HUES6 (cell line): ENCODE measurements around the gene MEGF8.

Experiments used
- H3K27ac ChIP-seq: 2 replicates; pipeline ENCODE4 v1.7.0; 2013; ENCODE audit warnings: low read depth, mild to moderate bottlenecking, low read length, inconsistent platforms
- H3K27me3 ChIP-seq: 2 replicates; pipeline ENCODE4 v1.6.1; 2013; ENCODE audit warnings: low read length; ENCODE audit not compliant: control insufficient read depth, insufficient read depth
- H3K36me3 ChIP-seq: 2 replicates; pipeline ENCODE4 v1.6.1; 2013; ENCODE audit warnings: low read length; ENCODE audit not compliant: control insufficient read depth, insufficient read depth
- H3K4me1 ChIP-seq: 2 replicates; pipeline ENCODE4 v1.6.1; 2013; ENCODE audit warnings: low read length; ENCODE audit not compliant: control insufficient read depth, insufficient read depth
- H3K4me3 ChIP-seq: 2 replicates; pipeline ENCODE4 v1.5.1; 2013; ENCODE audit warnings: low read depth, low read length
- H3K9ac ChIP-seq: one replicate; pipeline ENCODE4 v1.6.1; 2013; ENCODE audit warnings: mild to moderate bottlenecking, low read length
- H3K9me3 ChIP-seq: 2 replicates; pipeline ENCODE4 v1.6.1; 2013; ENCODE audit warnings: low read depth, low read length; ENCODE audit not compliant: control insufficient read depth, insufficient read depth

Gene MEGF8

DNA sequence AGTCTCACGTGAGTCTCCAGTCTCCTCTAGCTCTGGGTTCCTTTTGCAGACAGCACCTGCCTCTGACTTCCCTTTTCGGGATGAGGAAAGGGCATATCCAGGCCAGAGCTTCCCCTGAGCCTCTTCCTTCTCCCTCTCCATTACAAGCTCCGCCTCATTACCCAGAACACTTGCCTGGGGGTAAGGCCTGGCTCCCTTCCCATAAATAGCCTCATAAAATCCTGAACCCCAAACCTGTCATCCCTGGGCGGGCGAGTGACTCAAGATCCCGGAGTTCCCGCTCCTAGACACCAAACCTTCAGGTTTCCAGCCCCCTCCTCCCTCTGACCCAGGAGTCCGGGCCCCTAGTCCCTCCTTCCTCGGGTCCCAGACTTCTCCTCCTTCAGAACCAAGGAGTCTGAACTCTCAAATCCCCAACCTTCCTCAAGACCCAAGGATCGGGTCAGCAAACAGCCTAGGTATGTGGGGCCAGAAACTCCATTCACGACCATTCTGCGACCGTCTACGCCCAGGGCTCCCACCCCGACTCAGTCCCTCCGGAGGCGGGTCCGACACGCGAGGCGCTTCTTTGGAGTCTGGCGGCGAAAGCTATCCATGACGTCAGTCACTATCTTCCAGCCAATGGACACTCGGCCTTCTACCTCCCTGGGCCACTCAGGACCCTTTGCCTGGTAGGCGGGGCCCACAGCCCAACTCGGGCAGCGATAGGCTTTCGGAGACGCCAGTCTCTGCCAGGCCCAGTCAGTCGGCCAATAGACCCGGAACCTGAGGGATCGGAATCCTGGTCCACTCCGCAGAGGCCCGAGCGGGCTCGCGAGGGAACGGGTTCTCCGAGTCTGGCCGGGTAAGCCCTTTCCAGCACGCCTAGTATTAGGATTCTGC lies 71.2 kb downstream of the MEGF8 start:
- Histone ChIP-seq H3K4me3 (peak overlapping the region; percentile 75), H3K27me3 (peaks cover 13% of the 10 kb centered on the region), H3K9ac (peak overlapping the region; percentile 80), H3K27ac (peak overlapping the region; percentile 36; the same call in 1 of the 2 replicates), H3K36me3 (no peaks in the 10 kb centered on the region), H3K4me1 (peaks cover 13% of the 10 kb centered on the region; the same call in 1 of the 2 replicates), H3K9me3 (no peaks in the 10 kb centered on the region)

DNA sequence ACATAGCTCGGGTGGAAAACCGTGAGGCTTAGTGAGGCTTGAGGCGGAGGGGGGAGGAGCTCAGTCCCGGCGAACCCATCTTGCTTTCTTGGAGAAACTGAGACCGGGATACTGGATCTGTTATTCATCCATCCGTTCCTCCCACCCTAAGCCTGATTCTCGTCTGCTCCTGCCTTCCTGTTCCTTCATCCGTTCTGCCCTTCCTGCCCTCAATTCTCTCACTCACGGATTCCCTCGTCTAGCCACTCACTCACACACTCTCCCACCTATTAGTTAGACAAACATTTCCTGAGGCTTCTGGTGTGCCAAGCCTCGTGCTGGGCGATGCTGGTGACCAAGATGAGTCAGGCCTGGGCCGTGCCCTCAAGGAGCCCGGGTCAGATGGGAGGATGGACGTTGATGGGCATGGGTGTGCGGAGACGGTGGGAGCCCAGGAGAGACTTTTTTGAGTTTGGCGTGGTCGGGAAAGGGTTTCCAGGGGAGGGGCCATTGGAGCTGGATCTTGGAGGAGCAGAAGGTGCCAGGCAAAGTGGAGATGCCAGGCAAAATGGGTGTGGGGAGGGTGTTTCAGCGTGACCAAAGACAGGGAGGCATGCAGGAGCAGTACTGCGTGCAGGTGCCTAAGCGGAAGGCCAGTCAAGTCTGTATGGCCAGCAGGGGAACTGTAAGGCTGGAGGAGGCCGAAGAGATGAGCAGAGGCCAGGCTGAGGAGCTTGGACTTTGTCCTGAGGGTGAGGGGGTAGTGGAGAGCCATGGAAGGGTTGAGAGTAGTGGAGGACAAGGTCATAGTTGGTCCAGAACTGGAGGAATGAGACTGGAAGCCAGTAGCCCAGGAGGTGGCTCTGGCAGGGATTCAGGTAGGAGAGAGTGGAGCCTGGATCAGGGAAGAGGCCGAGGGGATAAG lies 72.1 kb downstream of the MEGF8 start:
- H3K9ac ChIP-seq = peak overlapping the region; percentile 74
- H3K4me3 ChIP-seq = peak overlapping the region; percentile 75
- peaks cover 14% of the 10 kb centered on the region for H3K4me1 ChIP-seq
- no peaks in the 10 kb centered on the region for H3K36me3 ChIP-seq
- no peak overlapping the region for H3K27ac ChIP-seq
- H3K27me3 ChIP-seq = peaks cover 13% of the 10 kb centered on the region
- H3K9me3 ChIP-seq = no peaks in the 10 kb centered on the region

DNA sequence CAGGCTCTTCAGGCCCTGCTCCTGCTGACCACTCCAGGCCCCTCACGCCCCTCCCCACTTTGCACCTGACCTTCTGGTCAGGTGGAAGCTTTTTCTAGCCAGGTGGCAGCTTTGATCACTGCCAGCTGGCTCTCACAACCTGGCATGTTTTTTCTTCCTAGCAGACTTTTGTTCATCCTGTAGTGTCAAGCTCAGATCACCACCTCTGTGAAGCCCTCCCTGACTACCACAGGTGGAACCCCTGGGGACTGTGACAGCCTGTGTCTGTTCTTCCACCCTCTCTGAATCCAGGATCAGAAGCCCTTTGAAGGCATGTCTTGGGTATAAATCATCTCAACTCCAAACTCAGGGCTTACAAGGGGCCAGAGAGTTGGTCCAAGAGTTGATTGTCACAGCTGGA lies 75.0 kb downstream of the MEGF8 start:
- Histone ChIP-seq H3K4me1 (peaks cover 20% of the 10 kb centered on the region), H3K36me3 (no peaks in the 10 kb centered on the region), H3K9me3 (no peaks in the 10 kb centered on the region), H3K27me3 (peaks cover 23% of the 10 kb centered on the region), H3K4me3 (no peak overlapping the region), H3K9ac (no peak overlapping the region), H3K27ac (no peak overlapping the region)

DNA sequence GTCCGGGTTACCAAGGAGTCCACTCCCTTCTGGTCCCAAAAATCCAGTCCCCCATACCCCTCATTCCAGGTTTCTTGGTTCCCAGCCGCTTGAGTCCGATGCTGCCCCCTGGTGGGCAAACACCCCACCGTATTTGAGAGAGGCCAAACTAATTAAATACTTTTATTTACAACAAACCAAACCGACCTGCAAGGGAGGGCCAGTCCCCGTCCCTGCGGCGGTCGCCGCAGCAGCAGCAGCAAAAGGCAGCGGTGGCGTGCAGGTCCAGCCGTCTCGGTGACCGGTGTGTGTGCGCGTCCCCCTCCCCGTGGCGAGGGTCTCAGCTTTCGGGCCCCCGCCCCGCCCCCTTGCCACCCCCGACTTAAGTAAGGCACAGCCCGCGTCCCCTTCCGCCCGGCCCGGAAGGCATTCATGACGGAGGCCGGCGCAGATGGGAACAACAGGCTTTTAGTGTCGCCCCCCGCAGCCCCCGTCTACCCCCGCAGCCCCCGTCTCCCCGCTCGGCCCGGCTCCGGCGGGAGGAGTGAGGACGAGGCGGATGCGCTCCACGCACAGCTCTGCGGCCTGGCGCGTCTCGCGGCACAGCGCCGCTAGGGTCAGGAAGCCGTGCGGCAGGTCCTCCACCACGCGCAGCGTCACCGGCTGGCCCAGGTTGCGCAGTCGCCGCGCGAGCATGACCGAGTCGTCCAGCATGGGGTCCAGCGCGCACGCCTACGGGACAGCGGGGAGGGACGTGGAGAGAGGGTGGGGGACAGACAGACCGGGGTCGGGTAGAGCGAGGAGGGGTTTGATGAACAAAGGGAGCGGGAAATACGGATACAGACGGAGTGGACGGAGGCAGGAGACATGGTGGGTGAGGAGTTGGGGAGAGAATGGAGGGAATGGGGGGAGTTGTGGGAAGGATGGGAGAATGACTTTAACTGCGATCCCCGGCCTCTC lies 76.2 kb downstream of the MEGF8 start:
- Histone ChIP-seq H3K9ac (peak overlapping the region; percentile 40), H3K27ac (no peak overlapping the region), H3K4me1 (peaks cover 16% of the 10 kb centered on the region), H3K4me3 (peak overlapping the region; percentile 79), H3K9me3 (no peaks in the 10 kb centered on the region), H3K36me3 (no peaks in the 10 kb centered on the region), H3K27me3 (peaks cover 30% of the 10 kb centered on the region)

DNA sequence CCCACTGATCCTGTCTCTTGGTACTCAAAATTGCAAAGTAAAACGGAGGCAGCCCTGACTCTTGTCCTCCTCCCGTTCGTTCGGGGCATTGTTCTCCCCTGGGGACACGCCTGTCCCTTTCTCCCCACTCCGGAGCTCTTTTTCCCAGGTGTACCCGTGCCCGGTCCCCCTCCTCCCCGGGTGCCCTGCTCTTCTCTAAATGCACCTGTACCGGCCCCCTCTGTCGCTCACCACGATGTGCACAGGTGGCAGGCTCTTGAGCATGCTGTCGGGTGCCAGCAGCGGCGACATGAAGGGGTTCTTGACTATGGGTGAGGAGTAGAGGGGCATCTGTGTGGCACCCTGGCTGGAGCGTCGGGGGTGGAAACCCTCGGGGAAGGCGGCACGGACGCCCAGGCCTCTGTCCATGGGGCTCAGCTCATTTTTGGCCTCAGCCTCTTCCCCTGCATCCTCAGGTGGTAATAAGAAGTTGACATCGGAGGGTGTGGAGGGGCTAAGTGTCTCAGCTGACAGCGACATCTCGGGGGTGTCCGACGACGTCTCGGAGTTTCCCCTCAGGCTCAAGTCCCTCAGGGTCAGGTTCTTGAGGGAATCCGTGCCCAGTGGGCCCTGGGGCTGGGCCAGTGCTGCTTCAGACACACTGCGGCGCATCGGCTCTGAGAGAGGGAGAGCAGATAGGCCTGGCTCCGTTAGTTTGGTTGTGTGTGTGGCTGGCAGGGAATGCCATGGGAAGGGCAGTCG lies 77.1 kb downstream of the MEGF8 start:
- Histone ChIP-seq H3K4me1 (peaks cover 15% of the 10 kb centered on the region), H3K9me3 (no peaks in the 10 kb centered on the region), H3K36me3 (peaks cover 2% of the 10 kb centered on the region; the same call in 1 of the 2 replicates), H3K4me3 (peak overlapping the region; percentile 79), H3K9ac (peak overlapping the region; percentile 24), H3K27me3 (peaks cover 34% of the 10 kb centered on the region), H3K27ac (no peak overlapping the region)

DNA sequence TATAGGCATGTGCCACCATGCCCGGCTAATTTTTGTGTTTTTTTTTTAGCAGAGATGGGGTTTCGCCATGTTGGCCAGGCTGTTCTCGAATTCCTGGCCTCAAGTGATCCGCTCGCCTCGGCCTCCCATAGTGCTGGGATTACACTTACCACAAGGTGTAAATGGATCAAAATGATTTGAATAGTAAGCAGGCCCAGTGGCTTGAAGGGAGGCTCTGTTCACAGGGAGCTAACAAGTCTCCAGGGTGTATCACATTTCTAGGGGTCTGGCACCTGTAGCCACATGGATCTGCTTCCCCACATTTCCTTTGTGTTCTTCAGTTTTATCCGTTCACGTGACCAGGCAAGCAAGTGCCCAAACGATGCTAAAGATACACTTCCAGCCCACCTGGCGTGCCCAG lies 78.2 kb downstream of the MEGF8 start:
- H3K9ac ChIP-seq = no peak overlapping the region
- H3K36me3 ChIP-seq = peaks cover 3% of the 10 kb centered on the region; the same call in 1 of the 2 replicates
- peaks cover 42% of the 10 kb centered on the region for H3K27me3 ChIP-seq
- peaks cover 10% of the 10 kb centered on the region for H3K4me1 ChIP-seq
- no peak overlapping the region for H3K4me3 ChIP-seq
- H3K27ac ChIP-seq = no peak overlapping the region
- H3K9me3 ChIP-seq = no peaks in the 10 kb centered on the region

DNA sequence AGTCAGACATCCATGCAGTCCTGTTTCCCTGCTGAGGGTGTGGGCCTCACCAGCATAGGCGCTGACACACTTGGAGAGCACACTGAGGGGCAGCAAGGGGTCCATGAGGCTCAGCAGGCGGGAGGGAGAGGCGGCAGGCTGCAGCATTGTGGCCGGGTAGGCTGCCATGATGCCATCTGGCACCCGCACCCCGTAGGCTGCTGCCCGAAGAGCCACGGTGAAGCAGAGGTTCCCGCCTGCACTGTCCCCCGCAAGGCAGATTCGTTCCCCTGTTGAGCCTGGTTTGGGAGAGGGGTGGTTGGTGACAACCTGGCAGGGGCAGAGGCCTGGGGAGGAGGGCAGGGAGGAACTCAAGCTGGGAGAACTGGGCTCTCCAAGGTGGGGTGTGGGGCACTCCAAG lies 80.7 kb downstream of the MEGF8 start:
- Histone ChIP-seq H3K36me3 (peaks cover 5% of the 10 kb centered on the region), H3K9me3 (no peaks in the 10 kb centered on the region), H3K27ac (no peak overlapping the region), H3K4me1 (peaks cover 8% of the 10 kb centered on the region), H3K27me3 (peaks cover 52% of the 10 kb centered on the region), H3K9ac (no peak overlapping the region), H3K4me3 (no peak overlapping the region)

DNA sequence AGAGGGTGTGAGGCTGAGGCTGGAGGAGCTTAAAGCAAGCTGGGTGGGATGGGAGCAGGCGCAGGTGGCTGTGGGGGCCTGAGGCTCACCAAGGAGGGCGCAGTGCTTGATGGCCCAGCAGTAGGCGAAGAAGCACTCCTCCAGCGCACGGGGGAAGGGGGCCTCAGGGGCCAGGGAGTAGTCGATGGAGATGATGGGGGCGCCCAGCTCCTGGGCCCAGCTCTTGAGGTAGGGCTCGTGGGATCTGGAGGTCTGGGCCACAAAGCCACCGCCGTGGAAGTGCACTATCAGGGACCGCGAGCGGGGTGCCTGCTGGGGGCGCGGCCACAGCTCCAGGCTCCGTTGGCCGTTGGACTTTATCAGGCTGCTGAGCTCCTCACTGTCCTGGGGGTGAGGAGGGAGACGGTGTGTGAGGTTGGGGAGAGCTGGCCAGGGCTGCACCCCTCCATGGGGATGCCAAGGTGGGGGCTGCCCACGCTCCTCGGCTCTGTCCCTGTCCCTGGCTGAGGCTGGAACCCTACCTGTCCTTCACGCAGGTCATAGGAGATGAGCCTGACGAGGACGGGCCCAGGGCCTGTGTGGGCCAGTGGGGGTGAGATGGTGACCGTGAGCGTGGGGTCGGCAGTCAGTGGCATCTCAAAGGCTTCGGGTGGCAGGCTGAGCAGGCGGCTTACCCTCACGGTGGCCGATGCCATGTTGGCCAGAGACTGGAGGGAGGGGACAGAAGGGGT lies 81.8 kb downstream of the MEGF8 start:
- Histone ChIP-seq H3K27me3 (peaks cover 57% of the 10 kb centered on the region), H3K27ac (no peak overlapping the region), H3K4me3 (no peak overlapping the region), H3K9ac (no peak overlapping the region), H3K9me3 (no peaks in the 10 kb centered on the region), H3K36me3 (peaks cover 5% of the 10 kb centered on the region), H3K4me1 (peaks cover 14% of the 10 kb centered on the region)

DNA sequence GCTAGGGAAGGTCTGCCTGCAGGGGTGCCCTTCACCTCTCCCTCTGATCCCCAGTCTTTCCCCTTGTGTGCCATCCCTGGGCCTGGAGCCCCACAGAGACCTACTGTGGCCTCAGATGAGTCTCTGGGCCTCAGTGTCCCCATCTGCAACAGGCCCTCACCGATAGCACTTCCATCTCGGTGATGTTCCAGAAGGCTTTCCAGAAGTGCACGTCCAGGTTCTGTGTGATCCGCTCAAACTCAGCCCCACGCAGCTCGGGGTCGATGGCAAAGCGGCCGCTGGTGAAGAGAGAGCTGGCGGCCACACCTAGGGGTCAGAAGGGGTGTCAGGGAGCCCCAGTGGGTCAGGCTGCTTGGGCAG lies 82.4 kb downstream of the MEGF8 start:
- H3K27me3 ChIP-seq = peaks cover 56% of the 10 kb centered on the region
- H3K9me3 ChIP-seq = no peaks in the 10 kb centered on the region
- no peak overlapping the region for H3K4me3 ChIP-seq
- H3K9ac ChIP-seq = no peak overlapping the region
- H3K4me1 ChIP-seq = peaks cover 14% of the 10 kb centered on the region
- no peak overlapping the region for H3K27ac ChIP-seq
- peaks cover 5% of the 10 kb centered on the region for H3K36me3 ChIP-seq
